T-cell (primary cell): ENCODE measurements around the gene RTN4. TPM values are rescaled to one million over a fixed set of nuclear protein-coding genes. Genes with fewer than 3 reads are reported as not detected.

Experiments used
- ATAC-seq, 4 experiments: fragments of 200-7000 bp in 3 of 4; fragments of 150-1000 bp in 1 of 4; cut with Tn5 transposase; replicated peaks in 1 of 4; 1 replicate in 3 of 4; 2 replicates in 1 of 4; pipeline ENCODE4 v1.10.0; 2021; ENCODE audit warnings: moderate library complexity in 3 of 4, mild to moderate bottlenecking in 2 of 4, moderate number of reproducible peaks in 1 of 4
- CTCF ChIA-PET, 2 donors: fragments of 300-600 bp; sonication (Branson Sonifier 250); formaldehyde crosslinking; loops; one replicate each; lab custom pipeline; 2022; ENCODE audit warnings: antibody characterized with exemption in 2 of 2; lab: Charles Lee
- POLR2A ChIA-PET, 2 donors: fragments of 300-600 bp; sonication (Branson Sonifier 250); formaldehyde crosslinking; loops; one replicate each; lab custom pipeline; 2022; ENCODE audit warnings: antibody characterized with exemption in 2 of 2; lab: Charles Lee
- DNase-seq, 35 experiments: peaks; one replicate each; pipeline versions ENCODE4 v3.0.0 to v3.0.0-alpha.2; 2013 to 2023
- H3K27ac ChIP-seq: one replicate; pipeline ENCODE4 v1.5.1; 2013; ENCODE audit warnings: low read length
- H3K27me3 ChIP-seq, 2 experiments: replicated peaks in 1 of 2; 1 replicate in 1 of 2; 2 replicates in 1 of 2; pipeline versions ENCODE4 v1.6.1 to v1.7.0; 2013; ENCODE audit warnings: low read length in 1 of 2, mixed read lengths in 1 of 2; ENCODE audit not compliant: control insufficient read depth in 2 of 2, insufficient read depth in 2 of 2; ENCODE audit errors: extremely low read depth in 1 of 2
- H3K36me3 ChIP-seq, 2 donors: 1 replicate in 1 of 2; 2 replicates in 1 of 2; pipeline versions ENCODE4 v1.6.1 to v1.7.0; 2013; ENCODE audit warnings: low read length in 1 of 2; ENCODE audit not compliant: control insufficient read depth in 2 of 2, insufficient read depth in 1 of 2; ENCODE audit errors: extremely low read depth in 1 of 2
- H3K4me1 ChIP-seq, 2 experiments: 1 replicate in 1 of 2; 2 replicates in 1 of 2; pipeline versions ENCODE4 v1.6.1 to v1.7.0; 2013; ENCODE audit warnings: low read length in 2 of 2, mixed read lengths in 1 of 2; ENCODE audit not compliant: insufficient read depth in 2 of 2, control insufficient read depth in 1 of 2; ENCODE audit errors: extremely low read depth in 1 of 2
- H3K4me3 ChIP-seq, 2 donors: 1 replicate in 1 of 2; 2 replicates in 1 of 2; pipeline versions ENCODE4 v1.5.1 to v1.7.0; 2013; ENCODE audit warnings: mild to moderate bottlenecking in 2 of 2, low read length in 1 of 2, moderate library complexity in 1 of 2; ENCODE audit not compliant: control insufficient read depth in 1 of 2; ENCODE audit errors: extremely low read depth in 1 of 2
- H3K9me3 ChIP-seq: 2 replicates; pipeline ENCODE4 v1.7.0; 2013
- H3K27ac Mint-ChIP-seq, 2 donors: one replicate each; pipeline ENCODE4 v1.8.0; 2020 to 2021; ENCODE audit warnings: mild to moderate bottlenecking in 2 of 2, mixed read lengths in 2 of 2
- H3K27me3 Mint-ChIP-seq, 2 donors: one replicate each; pipeline ENCODE4 v1.8.0; 2021 to 2022; ENCODE audit warnings: mixed read lengths in 2 of 2
- H3K36me3 Mint-ChIP-seq: one replicate; pipeline ENCODE4 v1.8.0; 2021; ENCODE audit warnings: mixed read lengths
- H3K4me1 Mint-ChIP-seq, 3 donors: one replicate each; pipeline ENCODE4 v1.8.0; 2020 to 2022; ENCODE audit warnings: mixed read lengths in 3 of 3, mild to moderate bottlenecking in 1 of 3
- H3K4me3 Mint-ChIP-seq, 3 donors: one replicate each; pipeline ENCODE4 v1.8.0; 2020 to 2022; ENCODE audit warnings: mild to moderate bottlenecking in 3 of 3, mixed read lengths in 3 of 3, moderate library complexity in 3 of 3
- H3K9me3 Mint-ChIP-seq, 3 donors: one replicate each; pipeline ENCODE4 v1.8.0; 2020 to 2022; ENCODE audit warnings: mixed read lengths in 3 of 3
- WGBS: methylation state at CpG from one replicate; pipeline ENCODE4 v1.1.5; 2013; ENCODE audit warnings: missing lambda C conversion rate; ENCODE audit not compliant: insufficient coverage; 5-methylcytosine and 5-hydroxymethylcytosine counted together
- total RNA-seq, 35 experiments: library from RNA in 6 of 35; stranded (reverse) in 6 of 35; fragments of 120-200 nt in 1 of 35; gene quantifications; one replicate each; pipeline versions ENCODE4 v1.2.1 to v1.2.4 and lab custom pipeline; 2013 to 2026

RTN4 gene
- total RNA-seq, 5 donors from 2014 or later (not counting 1 experiment from before 2014, with no cell fraction given) = 66.3 to 77.1 (median 75.4) TPM

GRCh38 chr2:54928719-54929118, 121.5 kb downstream of the RTN4 start:
- H3K27ac Mint-ChIP-seq = no peak overlapping the region
- 86% methylated on average over 2 of the region's 4 CpGs for WGBS

GRCh38 chr2:54927751-54928615, 122.3 kb downstream of the RTN4 start:
- DNase-seq = no peak
- Mint-ChIP-seq H3K9me3 (peaks cover 0 to 3% (median 0%) of the 10 kb centered on the region in 3 donors), H3K4me1 (no peaks in the 10 kb centered on the region), H3K27ac (no peak overlapping the region), H3K27me3 (peaks cover 0 to 7% of the 10 kb centered on the region in 2 donors), H3K36me3 (no peaks in the 10 kb centered on the region), H3K4me3 (no peak overlapping the region)
- POLR2A ChIA-PET = interaction anchor here in 1 of 2 donors (0.6 kb wide), 1 partner anchor 230 kb away, joined by 3 read pairs; no protein-coding TSS in a partner anchor
- 90% methylated on average over 14 of the region's 16 CpGs for WGBS
- ATAC-seq = no peak
- Histone ChIP-seq H3K36me3 (no peaks in the 10 kb centered on the region), H3K27ac (no peak overlapping the region), H3K27me3 (peaks cover 0 to 8% of the 10 kb centered on the region in 2 experiments), H3K4me3 (no peak overlapping the region), H3K9me3 (no peaks in the 10 kb centered on the region), H3K4me1 (no peaks in the 10 kb centered on the region)
- CTCF ChIA-PET = no interaction called here

More at GRCh38 chr2:54928719-54929118, 121.5 kb downstream of the RTN4 start:
- H3K9me3 Mint-ChIP-seq = peaks cover 0 to 3% (median 0%) of the 10 kb centered on the region in 3 donors
- H3K4me1 ChIP-seq = no peaks in the 10 kb centered on the region
- peaks cover 0 to 7% of the 10 kb centered on the region in 2 donors for H3K27me3 Mint-ChIP-seq
- no peaks in the 10 kb centered on the region for H3K36me3 ChIP-seq
- H3K4me1 Mint-ChIP-seq = no peaks in the 10 kb centered on the region
- no peak overlapping the region for H3K27ac ChIP-seq
- ATAC-seq = no peak
- POLR2A ChIA-PET = no interaction called here
- CTCF ChIA-PET = no interaction called here
- no peaks in the 10 kb centered on the region for H3K9me3 ChIP-seq
- no peak for DNase-seq
- H3K4me3 Mint-ChIP-seq = no peak overlapping the region
- H3K4me3 ChIP-seq = no peak overlapping the region
- H3K27me3 ChIP-seq = peaks cover 0 to 8% of the 10 kb centered on the region in 2 experiments
- no peaks in the 10 kb centered on the region for H3K36me3 Mint-ChIP-seq

GRCh38 chr2:54927085-54927750, 123.0 kb downstream of the RTN4 start:
- no peaks in the 10 kb centered on the region for H3K36me3 ChIP-seq
- no peak overlapping the region for H3K4me3 ChIP-seq
- H3K36me3 Mint-ChIP-seq = no peaks in the 10 kb centered on the region
- no peak overlapping the region for H3K4me3 Mint-ChIP-seq
- no peaks in the 10 kb centered on the region for H3K4me1 ChIP-seq
- no peaks in the 10 kb centered on the region for H3K9me3 ChIP-seq
- ChIA-PET CTCF (interaction anchor here in 1 of 2 donors (0.6 kb wide), 1 partner anchor 181 kb away, joined by 3 read pairs; no protein-coding TSS in a partner anchor), POLR2A (interaction anchor here in 1 of 2 donors (0.6 kb wide), 1 partner anchor 229 kb away, joined by 3 read pairs; no protein-coding TSS in a partner anchor)
- ATAC-seq = no peak
- H3K27me3 ChIP-seq = peaks cover 0 to 7% of the 10 kb centered on the region in 2 experiments
- no peak overlapping the region for H3K27ac Mint-ChIP-seq
- peaks cover 0 to 4% (median 3%) of the 10 kb centered on the region in 3 donors for H3K9me3 Mint-ChIP-seq
- no peaks in the 10 kb centered on the region for H3K4me1 Mint-ChIP-seq
- peaks cover 0 to 12% of the 10 kb centered on the region in 2 donors for H3K27me3 Mint-ChIP-seq
- WGBS = 83% methylated on average over 1 of the region's 8 CpGs
- H3K27ac ChIP-seq = no peak overlapping the region
- DNase-seq = no peak

GRCh38 chr2:54925022-54925421, 125.2 kb downstream of the RTN4 start:
- WGBS = 90% methylated on average over 2 of the region's 4 CpGs
- no peaks in the 10 kb centered on the region for H3K4me1 Mint-ChIP-seq
- no peak overlapping the region for H3K27ac ChIP-seq
- H3K27ac Mint-ChIP-seq = no peak overlapping the region
- ATAC-seq (no peak), DNase-seq (no peak)
- no peak overlapping the region for H3K4me3 Mint-ChIP-seq
- H3K9me3 Mint-ChIP-seq = peaks cover 4 to 13% (median 6%) of the 10 kb centered on the region in 3 donors
- ChIA-PET POLR2A (no interaction called here), CTCF (no interaction called here)
- no peaks in the 10 kb centered on the region for H3K36me3 ChIP-seq
- no peaks in the 10 kb centered on the region for H3K4me1 ChIP-seq
- H3K27me3 Mint-ChIP-seq = peaks cover 4 to 12% of the 10 kb centered on the region in 2 donors
- no peak overlapping the region for H3K4me3 ChIP-seq
- H3K9me3 ChIP-seq = no peaks in the 10 kb centered on the region
- peaks cover 3% of the 10 kb centered on the region for H3K36me3 Mint-ChIP-seq
- H3K27me3 ChIP-seq = peaks cover 0 to 2% of the 10 kb centered on the region in 2 experiments

- H3K27me3 Mint-ChIP-seq = peaks cover 4 to 15% of the 10 kb centered on the region in 2 donors
- H3K27ac Mint-ChIP-seq = no peak overlapping the region
- ChIA-PET CTCF (interaction anchor here in 1 of 2 donors (0.7 to 0.8 kb wide), 2 partner anchors 18 to 1042 kb away, joined by 3 to 8 read pairs; no protein-coding TSS in a partner anchor), POLR2A (interaction anchor here in 1 of 2 donors (0.7 kb wide), 1 partner anchor 82 kb away, joined by 4 read pairs; no protein-coding TSS in a partner anchor)
- Histone ChIP-seq H3K4me1 (no peaks in the 10 kb centered on the region), H3K27me3 (peaks cover 0 to 2% of the 10 kb centered on the region in 2 experiments), H3K9me3 (no peaks in the 10 kb centered on the region), H3K36me3 (no peaks in the 10 kb centered on the region), H3K27ac (no peak overlapping the region), H3K4me3 (no peak overlapping the region)
- H3K9me3 Mint-ChIP-seq = peaks cover 4 to 13% (median 6%) of the 10 kb centered on the region in 3 donors
- peaks cover 0 to 2% (median 0%) of the 10 kb centered on the region in 3 donors for H3K4me1 Mint-ChIP-seq
- no peak overlapping the region for H3K4me3 Mint-ChIP-seq
- ATAC-seq = no peak
- WGBS = no CpG with 5 or more reads among the region's 1 CpG
- peaks cover 3% of the 10 kb centered on the region for H3K36me3 Mint-ChIP-seq
- no peak for DNase-seq
Measured at GRCh38 chr2:54924121-54924520, 126.1 kb downstream of the RTN4 start.
